Measurements from ENCODE around the gene ZNF394.

ZNF394 gene

DNA sequence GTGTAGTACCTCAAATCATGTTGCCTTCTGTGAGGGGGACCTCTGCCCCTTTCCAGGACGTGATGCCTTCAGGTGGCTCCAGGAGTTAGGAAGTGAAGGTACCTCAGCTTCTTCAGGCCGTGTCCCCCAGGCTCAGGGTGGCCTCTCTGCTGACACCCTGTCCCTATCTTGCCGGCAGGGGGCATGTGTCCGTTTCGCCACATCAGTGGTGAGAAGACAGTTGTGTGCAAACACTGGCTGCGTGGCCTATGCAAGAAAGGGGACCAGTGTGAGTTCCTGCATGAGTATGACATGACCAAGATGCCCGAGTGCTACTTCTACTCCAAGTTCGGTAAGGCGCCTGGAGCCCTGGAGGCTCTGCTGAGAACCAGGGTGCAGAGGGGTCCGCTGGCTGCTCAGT is 52.1 kb downstream of the ZNF394 start:
- DNase-seq, result no peak

DNA sequence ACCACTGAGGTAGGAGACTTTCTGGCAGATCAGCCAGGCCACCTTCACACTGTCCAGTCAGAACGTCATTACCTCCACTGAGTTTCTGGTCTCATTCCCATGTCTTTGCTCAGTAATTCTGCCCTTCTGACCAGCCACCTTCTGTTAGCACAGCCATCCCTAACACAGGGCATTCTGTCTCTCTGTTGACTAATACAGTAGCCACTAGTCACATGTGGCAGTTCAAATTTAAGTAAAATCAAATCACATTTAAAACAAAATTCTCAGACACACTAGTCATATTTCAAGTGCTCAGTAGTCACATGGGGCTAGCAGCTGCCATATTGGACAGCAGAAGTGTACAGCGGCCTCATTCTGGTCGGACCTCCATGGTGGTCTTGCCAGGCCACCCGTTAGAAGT is 54.0 kb downstream of the ZNF394 start:
- DNase-seq, result no peak

Data from CD4-positive, alpha-beta T cell treated with Interleukin-4 for 1 hour (primary cell).